HG03135 (cell line): Measurements from ENCODE around the gene ADAMTS13.

Experiments
- ATAC-seq: cut with Tn5 transposase; IDR thresholded peaks from one replicate; pipeline ENCODE4 v1.9.1; 2021; ENCODE audit warnings: mild to moderate bottlenecking, moderate library complexity; ENCODE audit not compliant: unreplicated experiment

Gene ADAMTS13

DNA sequence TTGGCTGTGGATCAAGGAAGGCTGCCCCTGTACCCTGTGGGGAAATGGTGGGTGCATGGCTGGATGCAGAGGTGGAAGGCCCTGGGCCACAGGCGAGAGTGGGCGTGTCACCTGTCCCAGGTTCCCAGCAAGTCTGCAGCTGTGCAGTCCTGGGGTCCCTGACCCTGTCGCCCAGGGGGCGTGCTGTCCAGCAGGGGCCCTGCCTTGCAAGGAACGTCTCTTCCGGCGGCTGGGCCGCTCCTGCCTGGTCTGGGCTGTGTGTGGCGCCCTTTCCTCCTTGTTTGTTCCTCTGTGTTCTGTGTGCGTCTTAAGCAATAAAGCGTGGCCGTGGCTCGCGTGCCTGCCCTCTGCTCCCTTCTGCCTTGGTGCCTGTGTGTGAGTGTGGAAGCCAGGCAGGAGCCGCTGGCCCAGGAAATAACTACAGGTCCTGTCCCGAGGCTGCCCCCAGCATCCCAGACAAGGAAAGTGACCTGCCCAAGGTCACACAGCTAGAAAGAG lies 48.3 kb downstream of the ADAMTS13 start:
- no peak for ATAC-seq

DNA sequence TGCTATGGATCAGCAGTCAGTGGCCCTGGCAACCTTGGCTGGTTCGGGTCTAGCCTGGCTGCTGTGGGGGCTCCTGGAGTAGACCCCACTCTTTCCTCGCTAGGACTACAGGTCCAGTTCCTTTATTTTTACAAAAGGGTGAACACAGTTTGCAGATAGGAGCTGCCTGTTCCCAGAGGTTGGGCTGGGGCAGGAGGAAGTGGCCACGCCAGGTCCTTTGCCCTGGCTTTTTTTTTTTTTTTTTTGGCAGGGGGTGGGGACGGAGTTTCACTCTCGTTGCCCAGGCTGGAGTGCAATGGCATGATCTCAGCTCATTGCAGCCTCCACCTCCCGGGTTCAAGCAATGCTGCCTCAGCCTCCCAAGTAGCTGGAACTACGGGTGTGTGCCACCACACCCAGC lies 48.8 kb downstream of the ADAMTS13 start:
- ATAC-seq: no peak

DNA sequence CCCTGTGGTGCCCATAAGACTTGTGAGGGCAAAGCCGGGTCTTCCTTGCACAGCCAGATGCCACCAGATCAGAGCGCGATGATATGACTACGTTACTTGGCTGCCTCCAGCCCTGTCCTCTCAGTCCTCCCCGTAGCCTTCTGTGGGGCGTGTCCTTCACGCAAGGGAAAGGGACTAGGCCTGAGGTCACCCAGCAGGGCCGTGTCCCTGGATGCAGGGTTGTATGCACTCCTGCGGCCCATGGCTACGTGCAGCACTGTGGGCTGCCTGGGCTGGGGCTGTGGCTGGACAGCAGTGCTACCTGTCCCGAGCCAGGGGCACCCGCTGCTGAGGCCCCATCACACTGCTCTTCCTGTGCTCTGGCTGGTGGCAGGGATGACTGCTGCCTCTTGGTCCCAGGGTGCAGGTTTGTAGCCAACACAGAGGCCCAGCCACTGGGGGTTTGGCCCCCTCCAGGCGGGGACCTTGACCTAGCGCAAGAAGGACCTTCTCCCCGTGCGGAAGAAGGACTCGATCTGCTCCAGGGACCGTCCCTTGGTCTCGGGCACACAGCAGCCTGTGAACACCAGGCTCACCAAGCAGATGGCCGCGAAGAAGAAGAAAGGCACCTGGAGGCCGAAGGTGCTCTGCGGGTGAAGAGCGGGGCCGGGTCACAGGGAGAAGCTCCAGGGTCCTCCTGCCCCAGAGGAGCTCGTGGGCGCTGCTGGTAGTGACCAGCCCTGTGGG lies 49.5 kb downstream of the ADAMTS13 start:
- ATAC-seq: no peak

DNA sequence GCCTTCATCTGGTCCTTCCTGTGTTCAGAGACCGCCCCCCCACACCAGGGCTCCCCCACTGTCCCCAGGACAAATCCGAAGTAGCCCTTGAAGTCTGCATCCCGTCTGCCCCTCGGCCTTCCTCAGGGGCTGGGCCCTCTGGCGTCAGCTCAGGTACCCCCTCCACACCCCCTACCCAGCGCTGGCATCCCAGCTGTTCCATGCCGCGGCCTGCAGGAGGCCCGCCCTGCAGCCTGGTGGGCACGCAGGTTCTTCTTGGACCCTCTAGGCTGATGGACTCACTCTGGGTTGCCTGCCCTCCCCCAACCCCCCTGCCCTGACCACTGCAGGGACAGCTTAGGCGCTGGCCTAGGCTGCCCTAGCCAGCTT lies 50.1 kb downstream of the ADAMTS13 start:
- no peak for ATAC-seq

GRCh38 chr9:133472753-133473378 lies 50.7 kb downstream of the ADAMTS13 start:
- ATAC-seq: no peak

DNA sequence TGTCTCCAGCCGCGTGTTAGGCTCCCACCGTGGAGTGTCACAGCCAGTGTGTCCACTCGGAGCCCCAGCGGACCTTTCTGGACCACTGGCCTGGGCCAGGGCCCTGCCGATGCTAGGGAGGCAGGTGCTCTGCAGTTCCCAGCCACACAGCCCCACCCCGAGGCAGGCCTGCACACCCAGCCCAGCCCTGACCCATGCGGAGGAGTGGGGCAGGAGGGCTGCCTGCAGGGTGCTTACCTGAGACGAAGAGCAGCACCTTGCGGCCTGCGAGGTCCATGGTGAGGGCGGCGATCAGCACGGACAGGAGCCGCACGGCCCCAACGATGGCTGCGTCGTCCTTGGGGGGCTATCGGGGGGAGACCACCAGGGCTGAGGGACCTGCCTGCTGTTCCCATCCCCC lies 51.6 kb downstream of the ADAMTS13 start:
- ATAC-seq: no peak

DNA sequence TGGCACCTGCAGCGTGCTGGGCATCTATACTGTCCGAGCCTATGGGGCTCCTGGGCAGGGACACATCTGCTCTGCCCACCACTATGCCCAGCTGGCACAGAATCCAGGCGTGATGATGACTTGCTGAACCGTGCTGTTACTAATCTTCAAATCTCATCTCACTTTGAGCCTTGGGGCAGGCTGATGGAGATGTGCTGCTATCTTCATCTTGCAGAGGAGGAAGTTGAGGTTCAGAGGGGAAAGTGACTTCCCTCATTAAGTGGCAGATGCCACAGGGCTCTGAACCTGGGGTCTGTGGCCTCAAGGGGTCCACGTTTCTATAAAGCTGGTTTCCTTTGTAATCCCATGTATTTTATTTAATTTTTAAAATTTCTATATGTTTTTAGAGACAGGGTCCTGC lies 52.0 kb downstream of the ADAMTS13 start:
- no peak for ATAC-seq

- ATAC-seq: no peak
Observed at GRCh38 chr9:133474853-133475252, 52.7 kb downstream of the ADAMTS13 start.

- no peak for ATAC-seq
Observed at GRCh38 chr9:133475292-133476012, 53.3 kb downstream of the ADAMTS13 start.

DNA sequence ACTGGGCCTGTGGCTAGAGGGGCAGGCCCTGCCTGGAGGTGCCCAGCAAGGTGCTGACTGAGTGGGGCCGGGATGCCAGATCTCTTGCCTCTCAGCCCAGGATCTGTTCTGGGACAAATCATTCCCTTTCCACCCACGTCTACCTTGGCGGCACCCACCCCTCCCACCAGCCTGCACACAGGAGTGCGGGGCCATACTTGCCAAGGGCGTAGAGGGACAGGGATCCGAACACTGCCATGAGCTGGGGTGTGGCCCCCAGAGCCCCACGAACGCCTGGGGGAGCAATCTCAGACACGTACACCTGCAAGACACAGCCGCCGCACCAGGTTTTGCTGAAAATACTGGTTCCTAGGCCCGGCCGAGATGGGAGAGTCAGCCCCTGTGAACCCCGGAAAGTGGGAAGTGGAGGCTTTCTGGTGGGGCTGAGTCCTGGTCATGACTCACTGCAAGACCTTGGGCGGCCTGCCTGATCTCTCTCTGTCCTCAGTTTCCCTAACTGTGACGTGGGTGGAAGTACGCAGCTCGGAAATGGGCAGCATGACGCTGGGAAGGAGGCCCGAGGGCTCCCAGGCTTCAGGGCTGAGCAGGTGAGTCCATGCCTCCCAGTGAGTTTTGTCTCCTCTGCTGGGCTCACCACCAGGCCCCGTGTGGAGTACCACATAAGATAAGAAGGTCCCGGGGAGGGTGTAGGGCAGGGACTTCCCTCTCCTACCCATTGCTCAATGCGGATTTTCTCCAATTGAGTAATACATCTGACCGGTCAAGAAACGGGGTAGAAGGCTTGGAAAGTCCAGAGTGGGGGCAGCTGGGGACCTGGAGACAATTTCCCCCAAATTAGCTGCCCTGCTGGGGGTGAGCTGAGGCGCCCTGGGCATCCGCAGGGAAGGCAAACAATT lies 54.1 kb downstream of the ADAMTS13 start:
- ATAC-seq: no peak

DNA sequence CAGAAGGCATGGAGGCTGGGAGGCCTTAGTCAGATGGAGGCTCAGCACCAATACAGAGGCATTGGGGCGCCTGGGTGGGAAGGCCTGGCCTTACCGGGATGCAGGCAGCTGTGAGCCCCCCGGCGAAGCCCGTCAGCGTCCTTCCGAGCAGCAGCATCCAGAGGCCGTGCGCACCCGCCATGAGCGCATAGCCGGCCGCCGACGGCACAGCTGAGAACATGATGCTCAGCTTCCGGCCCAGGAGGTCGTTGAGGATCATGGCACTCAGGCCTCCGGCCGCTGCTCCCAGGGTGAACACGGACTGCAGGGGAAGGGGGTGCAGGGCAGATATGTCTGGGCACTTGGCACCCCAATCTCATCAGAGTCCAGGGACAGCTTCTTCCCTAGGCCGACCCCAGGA lies 54.8 kb downstream of the ADAMTS13 start:
- no peak for ATAC-seq

DNA sequence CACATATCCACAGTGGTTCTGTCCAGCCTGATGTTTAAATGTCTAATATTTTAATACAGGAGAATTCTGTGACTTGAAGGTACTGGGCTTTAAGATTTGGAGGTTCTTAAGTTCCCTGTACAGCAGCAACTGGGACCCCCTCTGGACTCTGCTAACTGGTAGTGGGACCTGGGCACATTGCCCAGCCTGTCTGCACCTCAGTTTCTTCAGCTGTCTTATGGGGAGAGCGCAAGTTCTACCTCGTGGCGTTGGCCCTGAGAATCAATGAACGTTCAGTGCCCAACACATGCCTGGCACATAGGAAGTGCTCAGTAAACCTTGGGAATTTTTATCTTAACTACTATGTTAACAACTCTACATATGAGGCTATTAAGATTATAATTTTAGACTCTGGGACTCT lies 55.3 kb downstream of the ADAMTS13 start:
- no peak for ATAC-seq

DNA sequence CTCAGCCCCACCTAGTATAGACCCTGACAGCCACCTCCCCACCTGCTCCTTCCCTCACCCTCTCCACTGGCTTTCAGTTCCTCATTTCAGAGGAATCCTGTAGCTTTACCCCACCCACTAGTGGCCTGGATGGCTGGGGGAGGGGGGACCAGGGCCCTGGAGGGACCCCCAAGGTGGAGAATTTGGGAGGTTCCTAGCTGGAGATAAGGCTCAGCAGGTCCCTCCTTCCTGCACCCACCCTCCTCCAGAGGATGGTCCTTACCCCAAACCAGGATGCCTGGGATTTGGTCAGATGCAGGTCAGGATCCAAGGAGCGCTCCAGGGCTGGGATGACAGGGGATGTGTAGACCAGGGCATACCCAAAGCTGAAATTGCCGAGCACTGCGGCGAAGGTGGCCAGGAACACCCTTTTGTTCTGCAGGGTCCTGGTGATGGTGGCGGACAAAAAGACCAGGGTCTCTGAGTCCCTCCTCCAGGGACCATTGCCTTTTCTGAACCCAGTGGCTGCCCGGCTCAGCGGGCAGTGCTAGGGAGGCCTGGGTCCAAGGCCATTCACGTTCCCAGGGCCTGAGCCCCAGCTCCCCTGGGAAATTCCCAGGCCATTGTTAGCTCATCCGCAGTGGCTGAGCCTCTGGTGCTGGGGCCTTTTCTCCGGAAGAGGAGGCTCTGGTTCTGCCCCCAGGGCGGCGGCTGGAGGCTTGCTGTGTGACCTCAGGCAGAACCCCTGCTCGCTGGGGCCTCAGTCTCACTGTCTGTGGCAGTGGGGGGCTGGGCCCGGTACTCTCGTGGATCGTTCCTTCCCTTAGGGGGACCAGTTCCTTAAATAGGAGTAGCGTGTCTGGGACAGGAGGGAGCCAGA lies 56.1 kb downstream of the ADAMTS13 start:
- ATAC-seq: peak; percentile 46

DNA sequence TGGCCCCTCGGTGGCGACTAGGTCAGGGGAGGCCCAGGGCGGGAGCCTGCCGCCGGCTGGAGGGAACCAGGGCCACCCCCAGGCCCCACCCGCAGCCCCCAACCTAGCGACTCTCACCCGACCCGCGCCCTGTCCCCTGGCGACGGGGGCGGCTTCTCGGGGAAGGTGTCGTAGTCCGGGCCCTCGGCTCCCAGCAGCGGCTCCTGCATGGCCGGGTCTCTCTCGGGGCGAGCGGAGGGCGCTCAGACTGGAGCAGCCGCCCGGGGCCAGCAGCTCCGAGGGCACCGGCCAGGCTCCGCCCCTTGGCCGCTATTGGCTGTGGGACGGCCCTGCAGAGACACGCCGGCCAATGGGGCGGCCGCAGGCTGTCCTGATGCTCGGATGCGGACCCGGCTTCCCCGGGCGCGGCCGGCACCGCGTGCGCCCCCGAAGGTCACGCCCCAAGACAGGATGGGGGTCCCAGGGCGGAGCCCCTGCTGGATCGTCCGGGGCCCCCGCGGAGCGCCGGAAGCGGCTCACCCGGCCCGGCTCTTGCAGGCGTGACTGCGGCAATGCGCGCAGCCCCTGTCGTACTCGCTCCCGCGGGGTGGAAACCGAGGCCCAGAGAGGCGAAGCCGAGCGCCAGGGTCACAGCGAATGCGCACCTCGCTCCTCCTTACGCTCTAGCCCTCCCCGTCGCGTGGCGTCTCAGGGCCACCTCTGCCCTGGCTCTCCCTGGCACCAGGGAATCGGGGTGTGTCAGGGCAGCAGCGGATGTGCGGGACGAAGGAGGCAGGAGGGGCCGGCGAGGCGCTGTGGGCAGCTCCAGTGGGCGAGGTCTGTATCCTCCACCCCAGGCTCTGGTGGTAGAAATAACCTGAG lies 56.9 kb downstream of the ADAMTS13 start, which contains the start of gene SLC2A6:
Gene SLC2A6, minus strand, starts transcription at position 249 of the 861 bp plus-strand sequence. Its CDS starts 40 bp downstream, at position 209.
- peak; percentile 91 for ATAC-seq

- ATAC-seq: no peak
Observed at GRCh38 chr9:133483611-133484010, 61.4 kb downstream of the ADAMTS13 start.

DNA sequence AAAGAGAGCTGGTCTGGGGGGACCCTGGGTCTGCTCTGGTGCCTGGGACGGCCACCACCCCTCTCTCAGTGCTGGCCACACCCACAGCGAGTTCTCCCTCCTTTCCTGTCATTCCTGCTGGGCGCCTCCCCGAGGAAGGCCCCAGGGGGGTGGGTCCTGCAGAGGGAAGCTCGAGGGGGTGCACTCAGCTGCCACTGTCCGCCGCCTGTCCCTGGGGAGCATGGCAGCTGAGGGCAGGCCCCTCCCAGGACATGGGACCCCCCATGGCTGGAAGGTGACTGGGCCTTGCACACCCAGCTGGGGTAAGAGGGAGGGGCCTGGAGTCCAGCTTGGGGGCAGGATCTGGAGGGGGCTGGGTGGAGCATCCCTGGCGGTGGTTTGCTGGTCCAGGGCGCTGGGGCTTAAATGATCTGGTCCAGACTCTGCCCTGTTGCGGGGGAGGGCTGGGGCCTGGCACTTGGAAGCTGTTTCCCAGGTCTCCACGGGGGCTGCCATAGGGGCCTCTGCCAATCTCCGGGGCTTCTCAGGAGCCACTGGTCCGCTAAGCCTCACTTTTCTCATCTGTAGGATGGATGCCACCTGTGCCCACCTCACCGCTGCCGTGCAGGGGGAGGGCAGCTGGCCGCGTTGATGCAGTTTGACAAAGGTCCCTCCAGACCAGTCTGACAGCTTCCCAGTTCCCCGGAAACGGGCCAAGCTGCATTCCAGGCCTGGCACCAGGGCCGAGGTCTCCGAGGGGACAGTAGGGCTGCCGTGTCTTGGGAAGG lies 62.7 kb downstream of the ADAMTS13 start:
- ATAC-seq: no peak

- no peak for ATAC-seq
Observed at GRCh38 chr9:133485531-133486260, 63.5 kb downstream of the ADAMTS13 start.

GRCh38 chr9:133487331-133487725 lies 65.2 kb downstream of the ADAMTS13 start:
- ATAC-seq: no peak
